Bronchial smooth muscle cell (primary cell): ENCODE measurements around the gene AKAP17A. TPM values are rescaled to one million over a fixed set of nuclear protein-coding genes. Genes with fewer than 3 reads are reported as not detected.

Experiments
- total RNA-seq: library from RNA; depleted of rRNA; stranded (reverse); fragments of >200 nt; gene quantifications from 2 replicates; pipeline ENCODE4 v1.2.1, GENCODE V29; 2014

Gene AKAP17A
- total RNA-seq = 13.6 and 14.7 TPM in 2 replicates

GRCh38 chrX:1591102-1591862 is at the start of gene AKAP17A:
TSS of gene AKAP17A (plus strand) at chrX:1591604. CDS start at chrX:1593463, 1,859 bp downstream.

DNA sequence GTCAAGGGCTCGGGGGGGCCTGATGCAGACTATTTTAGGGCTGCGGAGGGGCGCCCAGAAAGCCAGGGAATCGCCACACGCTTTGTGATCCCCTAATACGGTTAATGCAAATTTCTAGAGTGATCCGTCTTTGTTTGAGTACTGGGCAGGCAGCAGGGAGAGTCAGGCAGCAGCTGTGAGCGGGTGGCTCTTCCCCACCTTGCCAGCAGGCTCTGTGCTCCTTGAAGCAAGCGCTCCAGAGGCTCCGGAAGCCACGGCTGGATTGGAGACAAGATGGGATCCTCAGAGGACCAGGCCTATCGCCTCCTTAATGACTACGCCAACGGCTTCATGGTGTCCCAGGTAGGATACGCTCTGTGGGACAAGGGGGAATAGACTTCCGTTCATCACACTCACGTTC is 23.5 kb downstream of the AKAP17A start, which contains the start of gene ASMT:
Gene ASMT (plus strand): TSS at position 133 of the 400 bp plus-strand sequence. CDS start 141 bp downstream, at position 274.

Other genes with a start within 250 kb of the AKAP17A start
- gene SLC25A6, start 199.5 kb upstream of the AKAP17A start, total RNA-seq = 152 and 238 TPM in 2 replicates
- gene ASMTL, start 138.7 kb upstream of the AKAP17A start, total RNA-seq = 13.1 and 16.9 TPM in 2 replicates
- gene P2RY8, start 54.4 kb upstream of the AKAP17A start, total RNA-seq = not detected in 2 replicates
- 0.09 TPM in 1 of 2 replicates, not detected in the other for gene ASMT, start 23.5 kb downstream of the AKAP17A start, total RNA-seq